GM19099 (cell line): ENCODE data around the gene AHCYL2.

Experiments used
- POLR2A ChIP-seq: IDR thresholded peaks from 3 replicates; pipeline ENCODE4 v1.6.1; 2011; ENCODE audit warnings: low read depth; ENCODE audit not compliant: insufficient read length; ENCODE audit errors: extremely low read depth

AHCYL2 gene

GRCh38 chr7:129258649-129259389 is 34.0 kb downstream of the AHCYL2 start:
- TF ChIP-seq POLR2A: no peak

GRCh38 chr7:129262324-129262723 is 37.5 kb downstream of the AHCYL2 start:
- TF ChIP-seq POLR2A: no peak

GRCh38 chr7:129263168-129263567 is 38.3 kb downstream of the AHCYL2 start:
- TF ChIP-seq POLR2A: no peak

GRCh38 chr7:129264534-129264933 is 39.7 kb downstream of the AHCYL2 start:
- TF ChIP-seq POLR2A: no peak

- no peak for TF ChIP-seq POLR2A
These were observed 40.5 kb downstream of the AHCYL2 start for GRCh38 chr7:129265328-129265727.

- no peak for TF ChIP-seq POLR2A
These were observed 41.4 kb downstream of the AHCYL2 start for GRCh38 chr7:129266181-129266580.

- TF ChIP-seq POLR2A: no peak
These were observed 45.2 kb downstream of the AHCYL2 start for GRCh38 chr7:129270077-129270476.

- no peak for TF ChIP-seq POLR2A
These were observed 46.9 kb downstream of the AHCYL2 start for GRCh38 chr7:129271500-129272355.

GRCh38 chr7:129273936-129274335 is 49.1 kb downstream of the AHCYL2 start:
- TF ChIP-seq POLR2A: no peak

GRCh38 chr7:129277629-129278028 is 52.8 kb downstream of the AHCYL2 start:
- no peak for TF ChIP-seq POLR2A

- no peak for TF ChIP-seq POLR2A
These were observed 53.9 kb downstream of the AHCYL2 start for GRCh38 chr7:129278688-129279087.

GRCh38 chr7:129279757-129280156 is 54.9 kb downstream of the AHCYL2 start:
- TF ChIP-seq POLR2A: no peak

GRCh38 chr7:129281163-129281562 is 56.3 kb downstream of the AHCYL2 start:
- no peak for TF ChIP-seq POLR2A

- TF ChIP-seq POLR2A: no peak
These were observed 58.0 kb downstream of the AHCYL2 start for GRCh38 chr7:129282865-129283264.

GRCh38 chr7:129283936-129284335 is 59.1 kb downstream of the AHCYL2 start:
- no peak for TF ChIP-seq POLR2A

- TF ChIP-seq POLR2A: no peak
These were observed 60.3 kb downstream of the AHCYL2 start for GRCh38 chr7:129285111-129285510.
